ENCODE measurements around the gene ABCC8.

- no peak for TF ChIP-seq CTCF (IDR thresholded peaks at IDR 0.05)
- no peak for TF ChIP-seq POLR2A (IDR thresholded peaks at IDR 0.05)
These were observed 31.1 kb upstream of the ABCC8 start for GRCh38 chr11:17507773-17508172.
